ENCODE measurements around the gene BAIAP2L1.

DNA sequence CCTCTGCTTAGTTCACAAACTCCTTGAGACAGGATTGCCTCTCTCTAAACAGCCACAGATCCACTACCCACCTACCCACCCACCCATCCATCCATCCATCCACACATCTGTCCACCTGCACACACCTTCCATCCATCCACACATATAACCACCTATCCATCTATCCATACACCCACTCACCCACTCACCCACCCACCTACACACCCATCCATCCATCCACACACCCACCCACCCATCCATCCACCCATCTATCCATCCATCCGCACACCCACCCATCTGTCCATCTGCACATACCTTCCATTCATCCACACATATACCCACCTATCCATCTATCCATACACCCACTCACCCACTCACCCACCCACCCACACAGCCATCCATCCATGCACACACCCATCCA, 158.5 kb downstream of the BAIAP2L1 start:
- TF ChIP-seq, protein P1, sequence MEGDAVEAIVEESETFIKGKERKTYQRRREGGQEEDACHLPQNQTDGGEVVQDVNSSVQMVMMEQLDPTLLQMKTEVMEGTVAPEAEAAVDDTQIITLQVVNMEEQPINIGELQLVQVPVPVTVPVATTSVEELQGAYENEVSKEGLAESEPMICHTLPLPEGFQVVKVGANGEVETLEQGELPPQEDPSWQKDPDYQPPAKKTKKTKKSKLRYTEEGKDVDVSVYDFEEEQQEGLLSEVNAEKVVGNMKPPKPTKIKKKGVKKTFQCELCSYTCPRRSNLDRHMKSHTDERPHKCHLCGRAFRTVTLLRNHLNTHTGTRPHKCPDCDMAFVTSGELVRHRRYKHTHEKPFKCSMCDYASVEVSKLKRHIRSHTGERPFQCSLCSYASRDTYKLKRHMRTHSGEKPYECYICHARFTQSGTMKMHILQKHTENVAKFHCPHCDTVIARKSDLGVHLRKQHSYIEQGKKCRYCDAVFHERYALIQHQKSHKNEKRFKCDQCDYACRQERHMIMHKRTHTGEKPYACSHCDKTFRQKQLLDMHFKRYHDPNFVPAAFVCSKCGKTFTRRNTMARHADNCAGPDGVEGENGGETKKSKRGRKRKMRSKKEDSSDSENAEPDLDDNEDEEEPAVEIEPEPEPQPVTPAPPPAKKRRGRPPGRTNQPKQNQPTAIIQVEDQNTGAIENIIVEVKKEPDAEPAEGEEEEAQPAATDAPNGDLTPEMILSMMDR (IDR thresholded peaks at IDR 0.05), result no peak
- TF ChIP-seq POLR2A (IDR thresholded peaks at IDR 0.05), result no peak

Data from thyroid gland (tissue), 4 donors.